Activated T-helper 1 cell treated with anti-CD3 and anti-CD28 coated beads, Interleukin-12 subunit alpha, Interleukin-12 subunit beta, Interleukin-2, Interleukin-4 antibody, amounts not matched to agents 30 ng/mL and 10 ng/mL and 1 ng/mL, durations not matched to agents 14 hours and 24 hours and 36 hours (primary cell): Measurements from ENCODE around the gene SSBP3. TPM values are rescaled to one million over a fixed set of nuclear protein-coding genes. Genes with fewer than 3 reads are reported as not detected.

Source experiments
- DNase-seq: peaks from one replicate; pipeline ENCODE4 v3.0.0; 2021; ENCODE audit warnings: low spot score
- H3K27ac Mint-ChIP-seq: one replicate; pipeline ENCODE4 v1.8.0; 2021; ENCODE audit warnings: mild to moderate bottlenecking, mixed read lengths
- H3K27me3 Mint-ChIP-seq: one replicate; pipeline ENCODE4 v1.8.0; 2022; ENCODE audit warnings: mild to moderate bottlenecking, moderate library complexity, mixed read lengths; ENCODE audit not compliant: insufficient read depth
- H3K36me3 Mint-ChIP-seq: one replicate; pipeline ENCODE4 v1.8.0; 2021; ENCODE audit warnings: low read depth, mixed read lengths
- H3K4me1 Mint-ChIP-seq: one replicate; pipeline ENCODE4 v1.8.0; 2021; ENCODE audit warnings: low read depth, mixed read lengths
- H3K4me3 Mint-ChIP-seq: one replicate; pipeline ENCODE4 v1.8.0; 2021; ENCODE audit warnings: mild to moderate bottlenecking, moderate library complexity, mixed read lengths
- H3K9me3 Mint-ChIP-seq: one replicate; pipeline ENCODE4 v1.8.0; 2021; ENCODE audit warnings: mixed read lengths
- intact Hi-C: fragments of 100-400 bp; cut with micrococcal nuclease; formaldehyde crosslinking; loops from one replicate; pipeline ENCODE4 v1.15.1; 2024
- total RNA-seq: library from RNA; stranded (reverse); gene quantifications from 2 replicates; pipeline ENCODE4 v1.2.3, GENCODE V29; 2022

Gene SSBP3
- total RNA-seq, 1 donor from 2014 or later, result 98.0 TPM

GRCh38 chr1:54180701-54181360 is 225.4 kb downstream of the SSBP3 start:
- H3K27ac Mint-ChIP-seq, result no peak overlapping the region
- H3K36me3 Mint-ChIP-seq, result peaks cover under 1% of the 10 kb centered on the region
- DNase-seq, result no peak
- no peaks in the 10 kb centered on the region for H3K27me3 Mint-ChIP-seq
- no peaks in the 10 kb centered on the region for H3K9me3 Mint-ChIP-seq
- intact Hi-C loops, result loop anchor here (1.0 kb wide), 1 partner anchor 308 kb away; no protein-coding TSS in a partner anchor
- H3K4me3 Mint-ChIP-seq, result no peak overlapping the region
- no peaks in the 10 kb centered on the region for H3K4me1 Mint-ChIP-seq

GRCh38 chr1:54178296-54179070 is 227.7 kb downstream of the SSBP3 start:
- Mint-ChIP-seq H3K4me3 (no peak overlapping the region), H3K4me1 (no peaks in the 10 kb centered on the region), H3K36me3 (peaks cover 2% of the 10 kb centered on the region), H3K27ac (no peak overlapping the region), H3K9me3 (no peaks in the 10 kb centered on the region), H3K27me3 (no peaks in the 10 kb centered on the region)
- no peak for DNase-seq
- intact Hi-C loops, result no loop called here

- Mint-ChIP-seq H3K9me3 (no peaks in the 10 kb centered on the region), H3K4me3 (no peak overlapping the region), H3K4me1 (no peaks in the 10 kb centered on the region), H3K36me3 (peaks cover 2% of the 10 kb centered on the region), H3K27ac (no peak overlapping the region), H3K27me3 (no peaks in the 10 kb centered on the region)
- intact Hi-C loops, result no loop called here
- no peak for DNase-seq
Measured at GRCh38 chr1:54177726-54178125, 228.5 kb downstream of the SSBP3 start.

GRCh38 chr1:54176621-54177327 is 229.4 kb downstream of the SSBP3 start:
- intact Hi-C loops, result no loop called here
- no peaks in the 10 kb centered on the region for H3K27me3 Mint-ChIP-seq
- peaks cover under 1% of the 10 kb centered on the region for H3K4me1 Mint-ChIP-seq
- peaks cover 2% of the 10 kb centered on the region for H3K36me3 Mint-ChIP-seq
- no peak overlapping the region for H3K27ac Mint-ChIP-seq
- DNase-seq, result no peak
- no peak overlapping the region for H3K4me3 Mint-ChIP-seq
- no peaks in the 10 kb centered on the region for H3K9me3 Mint-ChIP-seq

Other genes starting within 250 kb of the SSBP3 start
- 8.3 and 11.3 TPM in 2 replicates for gene CYB5RL, start 206.4 kb downstream of the SSBP3 start, total RNA-seq
- gene MRPL37, start 206.2 kb downstream of the SSBP3 start, total RNA-seq, result 145 and 150 TPM in 2 replicates
- 0.91 and 2.1 TPM in 2 replicates for gene ACOT11, start 141.8 kb upstream of the SSBP3 start, total RNA-seq
- gene FAM151A, start 217.1 kb upstream of the SSBP3 start, total RNA-seq, result not detected in 2 replicates
- gene MROH7, start 235.4 kb upstream of the SSBP3 start, total RNA-seq, result not detected in 2 replicates